ENCODE measurements around the gene CUBN. TPM values are rescaled to one million over a fixed set of nuclear protein-coding genes. Genes with fewer than 3 reads are reported as not detected.

CUBN gene
- total RNA-seq, 2 donors from 2014 or later = 0.65 to 0.76 TPM

GRCh38 chr10:16865766-16866165, 263.8 kb downstream of the CUBN start:
- no peaks in the 10 kb centered on the region for H3K4me1 Mint-ChIP-seq (ENCODE audit: low read depth)
- no peak for DNase-seq

GRCh38 chr10:16863766-16864165, 265.8 kb downstream of the CUBN start:
- DNase-seq (no peak), ATAC-seq (replicated peaks in 1 of 2) (no peak)
- no peak overlapping the region for H3K27ac Mint-ChIP-seq
- no peaks in the 10 kb centered on the region for H3K27me3 Mint-ChIP-seq (ENCODE audit: low read depth)
- no peaks in the 10 kb centered on the region for H3K9me3 Mint-ChIP-seq
- H3K36me3 Mint-ChIP-seq (ENCODE audit: insufficient read depth in 2 of 2) = no peaks in the 10 kb centered on the region
- H3K4me1 Mint-ChIP-seq (ENCODE audit: low read depth) = no peaks in the 10 kb centered on the region
- H3K4me3 Mint-ChIP-seq = no peak overlapping the region

More at GRCh38 chr10:16865766-16866165, 263.8 kb downstream of the CUBN start:
- Mint-ChIP-seq H3K27me3 (ENCODE audit: low read depth) (no peaks in the 10 kb centered on the region), H3K9me3 (no peaks in the 10 kb centered on the region), H3K36me3 (ENCODE audit: insufficient read depth in 2 of 2) (no peaks in the 10 kb centered on the region), H3K27ac (no peak overlapping the region), H3K4me3 (no peak overlapping the region)
- no peak for ATAC-seq (replicated peaks in 1 of 2)

GRCh38 chr10:16857419-16857818, 272.2 kb downstream of the CUBN start:
- no peak for DNase-seq
- Mint-ChIP-seq H3K9me3 (no peaks in the 10 kb centered on the region), H3K4me1 (ENCODE audit: low read depth) (no peaks in the 10 kb centered on the region), H3K4me3 (no peak overlapping the region), H3K36me3 (ENCODE audit: insufficient read depth in 2 of 2) (no peaks in the 10 kb centered on the region), H3K27ac (no peak overlapping the region), H3K27me3 (ENCODE audit: low read depth) (no peaks in the 10 kb centered on the region)
- no peak for ATAC-seq (replicated peaks in 1 of 2)

GRCh38 chr10:16856567-16856966, 273.0 kb downstream of the CUBN start:
- ATAC-seq (replicated peaks in 1 of 2) = no peak
- no peak for DNase-seq
- no peak overlapping the region for H3K4me3 Mint-ChIP-seq
- no peaks in the 10 kb centered on the region for H3K9me3 Mint-ChIP-seq
- no peaks in the 10 kb centered on the region for H3K27me3 Mint-ChIP-seq (ENCODE audit: low read depth)
- H3K36me3 Mint-ChIP-seq (ENCODE audit: insufficient read depth in 2 of 2) = no peaks in the 10 kb centered on the region
- no peaks in the 10 kb centered on the region for H3K4me1 Mint-ChIP-seq (ENCODE audit: low read depth)
- no peak overlapping the region for H3K27ac Mint-ChIP-seq

GRCh38 chr10:16856092-16856491, 273.5 kb downstream of the CUBN start:
- ATAC-seq (replicated peaks in 1 of 2) = no peak

GRCh38 chr10:16854623-16855022, 275.0 kb downstream of the CUBN start:
- ATAC-seq (replicated peaks in 1 of 2) (no peak), DNase-seq (no peak)
- H3K9me3 Mint-ChIP-seq = no peaks in the 10 kb centered on the region
- H3K4me3 Mint-ChIP-seq = no peak overlapping the region
- no peaks in the 10 kb centered on the region for H3K27me3 Mint-ChIP-seq (ENCODE audit: low read depth)
- no peaks in the 10 kb centered on the region for H3K4me1 Mint-ChIP-seq (ENCODE audit: low read depth)
- H3K27ac Mint-ChIP-seq = no peak overlapping the region
- H3K36me3 Mint-ChIP-seq (ENCODE audit: insufficient read depth in 2 of 2) = no peaks in the 10 kb centered on the region

More at GRCh38 chr10:16856092-16856491, 273.5 kb downstream of the CUBN start:
- H3K9me3 Mint-ChIP-seq = no peaks in the 10 kb centered on the region
- H3K4me3 Mint-ChIP-seq = no peak overlapping the region
- DNase-seq = no peak
- H3K36me3 Mint-ChIP-seq (ENCODE audit: insufficient read depth in 2 of 2) = no peaks in the 10 kb centered on the region
- no peaks in the 10 kb centered on the region for H3K27me3 Mint-ChIP-seq (ENCODE audit: low read depth)
- H3K4me1 Mint-ChIP-seq (ENCODE audit: low read depth) = no peaks in the 10 kb centered on the region
- no peak overlapping the region for H3K27ac Mint-ChIP-seq

GRCh38 chr10:16853809-16854208, 275.8 kb downstream of the CUBN start:
- no peaks in the 10 kb centered on the region for H3K27me3 Mint-ChIP-seq (ENCODE audit: low read depth)
- H3K4me1 Mint-ChIP-seq (ENCODE audit: low read depth) = no peaks in the 10 kb centered on the region
- no peak overlapping the region for H3K4me3 Mint-ChIP-seq
- H3K36me3 Mint-ChIP-seq (ENCODE audit: insufficient read depth in 2 of 2) = no peaks in the 10 kb centered on the region
- no peak overlapping the region for H3K27ac Mint-ChIP-seq
- ATAC-seq (replicated peaks in 1 of 2) (no peak), DNase-seq (no peak)
- H3K9me3 Mint-ChIP-seq = no peaks in the 10 kb centered on the region

GRCh38 chr10:16853201-16853600, 276.4 kb downstream of the CUBN start:
- DNase-seq = no peak
- H3K4me3 Mint-ChIP-seq = no peak overlapping the region
- ATAC-seq (replicated peaks in 1 of 2) = no peak
- H3K9me3 Mint-ChIP-seq = no peaks in the 10 kb centered on the region
- H3K36me3 Mint-ChIP-seq (ENCODE audit: insufficient read depth in 2 of 2) = no peaks in the 10 kb centered on the region
- H3K4me1 Mint-ChIP-seq (ENCODE audit: low read depth) = no peaks in the 10 kb centered on the region
- no peak overlapping the region for H3K27ac Mint-ChIP-seq
- H3K27me3 Mint-ChIP-seq (ENCODE audit: low read depth) = no peaks in the 10 kb centered on the region

GRCh38 chr10:16852624-16853023, 277.0 kb downstream of the CUBN start:
- no peaks in the 10 kb centered on the region for H3K36me3 Mint-ChIP-seq (ENCODE audit: insufficient read depth in 2 of 2)
- no peaks in the 10 kb centered on the region for H3K9me3 Mint-ChIP-seq

GRCh38 chr10:16848562-16849154, 281.0 kb downstream of the CUBN start:
- DNase-seq = no peak
- no peak overlapping the region for H3K27ac Mint-ChIP-seq
- no peaks in the 10 kb centered on the region for H3K27me3 Mint-ChIP-seq (ENCODE audit: low read depth)
- H3K4me1 Mint-ChIP-seq (ENCODE audit: low read depth) = no peaks in the 10 kb centered on the region
- no peaks in the 10 kb centered on the region for H3K36me3 Mint-ChIP-seq (ENCODE audit: insufficient read depth in 2 of 2)
- H3K4me3 Mint-ChIP-seq = no peak overlapping the region
- ATAC-seq (replicated peaks in 1 of 2) = no peak
- no peaks in the 10 kb centered on the region for H3K9me3 Mint-ChIP-seq

More at GRCh38 chr10:16852624-16853023, 277.0 kb downstream of the CUBN start:
- Mint-ChIP-seq H3K4me1 (ENCODE audit: low read depth) (no peaks in the 10 kb centered on the region), H3K27me3 (ENCODE audit: low read depth) (no peaks in the 10 kb centered on the region), H3K4me3 (no peak overlapping the region), H3K27ac (no peak overlapping the region)
- no peak for ATAC-seq (replicated peaks in 1 of 2)
- no peak for DNase-seq

- Mint-ChIP-seq H3K4me1 (ENCODE audit: low read depth) (no peaks in the 10 kb centered on the region), H3K9me3 (no peaks in the 10 kb centered on the region), H3K4me3 (no peak overlapping the region), H3K27ac (no peak overlapping the region), H3K27me3 (ENCODE audit: low read depth) (no peaks in the 10 kb centered on the region), H3K36me3 (ENCODE audit: insufficient read depth in 2 of 2) (no peaks in the 10 kb centered on the region)
- no peak for DNase-seq
- ATAC-seq (replicated peaks in 1 of 2) = no peak
Observed at GRCh38 chr10:16847644-16848043, 282.0 kb downstream of the CUBN start.

GRCh38 chr10:16845248-16845647, 284.4 kb downstream of the CUBN start:
- Mint-ChIP-seq H3K4me1 (ENCODE audit: low read depth) (no peaks in the 10 kb centered on the region), H3K36me3 (ENCODE audit: insufficient read depth in 2 of 2) (no peaks in the 10 kb centered on the region)

GRCh38 chr10:16843252-16843870, 286.2 kb downstream of the CUBN start:
- no peaks in the 10 kb centered on the region for H3K9me3 Mint-ChIP-seq
- peak; percentile 81 to 97 for ATAC-seq (replicated peaks in 1 of 2)
- H3K27me3 Mint-ChIP-seq (ENCODE audit: low read depth) = no peaks in the 10 kb centered on the region
- peak overlapping the region; percentile 34 for H3K27ac Mint-ChIP-seq
- no peak overlapping the region for H3K4me3 Mint-ChIP-seq
- peak in 1 of 2 donors; percentile 13 for DNase-seq
- H3K4me1 Mint-ChIP-seq (ENCODE audit: low read depth) = no peaks in the 10 kb centered on the region
- H3K36me3 Mint-ChIP-seq (ENCODE audit: insufficient read depth in 2 of 2) = no peaks in the 10 kb centered on the region

More at GRCh38 chr10:16845248-16845647, 284.4 kb downstream of the CUBN start:
- Mint-ChIP-seq H3K27ac (no peak overlapping the region), H3K4me3 (no peak overlapping the region), H3K27me3 (ENCODE audit: low read depth) (no peaks in the 10 kb centered on the region), H3K9me3 (no peaks in the 10 kb centered on the region)
- DNase-seq = no peak
- ATAC-seq (replicated peaks in 1 of 2) = no peak

GRCh38 chr10:16835228-16835627, 294.4 kb downstream of the CUBN start:
- H3K4me3 Mint-ChIP-seq = peak overlapping the region; percentile 51 to 76
- ATAC-seq (replicated peaks in 1 of 2) = peak; percentile 68 to 77

More at GRCh38 chr10:16835228-16835627, 294.4 kb downstream of the CUBN start:
- DNase-seq = peak in 1 of 2 donors; percentile 21
- Mint-ChIP-seq H3K27me3 (ENCODE audit: low read depth) (no peaks in the 10 kb centered on the region), H3K27ac (no peak overlapping the region), H3K36me3 (ENCODE audit: insufficient read depth in 2 of 2) (no peaks in the 10 kb centered on the region), H3K9me3 (no peaks in the 10 kb centered on the region), H3K4me1 (ENCODE audit: low read depth) (peaks cover 16% of the 10 kb centered on the region)

All from activated T-cell treated with anti-CD3 and anti-CD28 coated beads, Interleukin-2, amount 50 U/mL, for 72 hours (primary cell).